Mesothelial cell of epicardium (in vitro differentiated cells): ENCODE results near the gene MAN1A2. TPM values are rescaled to one million over a fixed set of nuclear protein-coding genes. Genes with fewer than 3 reads are reported as not detected.
"Not testable (repeated sequence)": the region's sequence is repeated elsewhere in the genome, so short reads cannot be mapped to it uniquely, and the experiment has no call there.

ENCODE experiments used
- DNase-seq, 2 experiments: peaks; one replicate each; pipeline ENCODE4 v3.0.0; 2021; ENCODE audit warnings: low spot score in 2 of 2; ENCODE audit not compliant: unreplicated experiment in 2 of 2
- H3K27ac Mint-ChIP-seq: 2 replicates; pipeline ENCODE4 v1.8.0; 2021; ENCODE audit warnings: mixed read lengths
- H3K27me3 Mint-ChIP-seq: 2 replicates; pipeline ENCODE4 v1.8.0; 2021; ENCODE audit warnings: low read depth, mixed read lengths
- H3K36me3 Mint-ChIP-seq: 2 replicates; pipeline ENCODE4 v1.8.0; 2021; ENCODE audit warnings: mixed read lengths
- H3K4me1 Mint-ChIP-seq: 2 replicates; pipeline ENCODE4 v1.8.0; 2021; ENCODE audit warnings: mixed read lengths
- H3K4me3 Mint-ChIP-seq: 2 replicates; pipeline ENCODE4 v1.8.0; 2021; ENCODE audit warnings: mild to moderate bottlenecking, moderate library complexity, mixed read lengths
- H3K9me3 Mint-ChIP-seq: 2 replicates; pipeline ENCODE4 v1.8.0; 2021; ENCODE audit warnings: mixed read lengths
- CTCF ChIP-seq: fragments of 200-600 bp; sonication (generic); IDR thresholded peaks from one replicate; pipeline ENCODE4 v1.5.0; 2021; ENCODE audit warnings: antibody characterized with exemption; ENCODE audit not compliant: unreplicated experiment
- total RNA-seq: library from RNA; stranded (reverse); gene quantifications from 3 replicates; pipeline ENCODE4 v1.2.1, GENCODE V29; 2021

MAN1A2 gene
- total RNA-seq, 1 donor from 2014 or later: 55.1 TPM

- no peak for DNase-seq
- Mint-ChIP-seq H3K36me3 (no peaks in the 10 kb centered on the region), H3K4me3 (no peak overlapping the region), H3K27ac (no peak overlapping the region), H3K4me1 (peaks cover 12% of the 10 kb centered on the region), H3K9me3 (no peaks in the 10 kb centered on the region), H3K27me3 (peaks cover 34% of the 10 kb centered on the region)
- no peak for TF ChIP-seq CTCF
These were observed 42.9 kb upstream of the MAN1A2 start for GRCh38 chr1:117324357-117324756.

- not testable (repeated sequence) for H3K36me3 Mint-ChIP-seq, H3K4me3 Mint-ChIP-seq, H3K27ac Mint-ChIP-seq, DNase-seq, H3K9me3 Mint-ChIP-seq
- peaks cover 24% of the 10 kb centered on the region for H3K27me3 Mint-ChIP-seq
- H3K4me1 Mint-ChIP-seq: peaks cover 12% of the 10 kb centered on the region
These were observed 41.2 kb upstream of the MAN1A2 start for GRCh38 chr1:117326035-117326434.

- no peak overlapping the region for H3K27ac Mint-ChIP-seq
- DNase-seq: no peak
- H3K9me3 Mint-ChIP-seq: no peaks in the 10 kb centered on the region
- peaks cover 6% of the 10 kb centered on the region for H3K4me1 Mint-ChIP-seq
- no peak for TF ChIP-seq CTCF
- H3K36me3 Mint-ChIP-seq: no peaks in the 10 kb centered on the region
- H3K27me3 Mint-ChIP-seq: peaks cover 20% of the 10 kb centered on the region
- no peak overlapping the region for H3K4me3 Mint-ChIP-seq
These were observed 40.2 kb upstream of the MAN1A2 start for GRCh38 chr1:117327011-117327410.

GRCh38 chr1:117335376-117336086 is 31.7 kb upstream of the MAN1A2 start:
- H3K9me3 Mint-ChIP-seq: no peaks in the 10 kb centered on the region
- no peak overlapping the region for H3K4me3 Mint-ChIP-seq
- no peak overlapping the region for H3K27ac Mint-ChIP-seq
- H3K27me3 Mint-ChIP-seq: no peaks in the 10 kb centered on the region
- no peak for DNase-seq
- peaks cover 12% of the 10 kb centered on the region for H3K4me1 Mint-ChIP-seq
- TF ChIP-seq CTCF: no peak
- H3K36me3 Mint-ChIP-seq: no peaks in the 10 kb centered on the region

- no peaks in the 10 kb centered on the region for H3K27me3 Mint-ChIP-seq
- no peak for DNase-seq
- no peak overlapping the region for H3K4me3 Mint-ChIP-seq
- no peak for TF ChIP-seq CTCF
- H3K27ac Mint-ChIP-seq: no peak overlapping the region
- H3K9me3 Mint-ChIP-seq: no peaks in the 10 kb centered on the region
- H3K4me1 Mint-ChIP-seq: peaks cover 12% of the 10 kb centered on the region
- H3K36me3 Mint-ChIP-seq: no peaks in the 10 kb centered on the region
These were observed 31.0 kb upstream of the MAN1A2 start for GRCh38 chr1:117336088-117336817.
